HG03139 (cell line): ENCODE measurements around the gene SERPINB5.

ENCODE experiments used
- ATAC-seq: cut with Tn5 transposase; IDR thresholded peaks from one replicate; pipeline ENCODE4 v1.9.1; 2021; ENCODE audit not compliant: unreplicated experiment

SERPINB5 gene

GRCh38 chr18:63467699-63468098, 9.1 kb upstream of the SERPINB5 start:
- ATAC-seq = no peak

- ATAC-seq = no peak
Observed at GRCh38 chr18:63468575-63468974, 8.2 kb upstream of the SERPINB5 start.

GRCh38 chr18:63470751-63471150, 6.0 kb upstream of the SERPINB5 start:
- no peak for ATAC-seq

- no peak for ATAC-seq
Observed at GRCh38 chr18:63472380-63472779, 4.4 kb upstream of the SERPINB5 start.

GRCh38 chr18:63477200-63477599, 442 bp downstream of the SERPINB5 start:
- no peak for ATAC-seq

- ATAC-seq = no peak
Observed at GRCh38 chr18:63477968-63478367, 1.2 kb downstream of the SERPINB5 start.

GRCh38 chr18:63479826-63480225, 3.1 kb downstream of the SERPINB5 start:
- ATAC-seq = no peak

- ATAC-seq = no peak
Observed at GRCh38 chr18:63480476-63480875, 3.7 kb downstream of the SERPINB5 start.

- no peak for ATAC-seq
Observed at GRCh38 chr18:63480915-63481314, 4.2 kb downstream of the SERPINB5 start.

GRCh38 chr18:63487676-63488075, 10.9 kb downstream of the SERPINB5 start:
- ATAC-seq = no peak

GRCh38 chr18:63488160-63488559, 11.4 kb downstream of the SERPINB5 start:
- ATAC-seq = no peak

- ATAC-seq = no peak
Observed at GRCh38 chr18:63492851-63493250, 16.1 kb downstream of the SERPINB5 start.

- no peak for ATAC-seq
Observed at GRCh38 chr18:63495675-63496074, 18.9 kb downstream of the SERPINB5 start.

GRCh38 chr18:63505566-63506335, 29.0 kb downstream of the SERPINB5 start:
- no peak for ATAC-seq

GRCh38 chr18:63506336-63506646, 29.5 kb downstream of the SERPINB5 start:
- no peak for ATAC-seq

- no peak for ATAC-seq
Observed at GRCh38 chr18:63508596-63508995, 31.8 kb downstream of the SERPINB5 start.

- ATAC-seq = no peak
Observed at GRCh38 chr18:63511285-63511684, 34.5 kb downstream of the SERPINB5 start.

GRCh38 chr18:63514326-63514725, 37.6 kb downstream of the SERPINB5 start:
- no peak for ATAC-seq

GRCh38 chr18:63514888-63515678, 38.3 kb downstream of the SERPINB5 start:
- no peak for ATAC-seq

- no peak for ATAC-seq
Observed at GRCh38 chr18:63515801-63516200, 39.0 kb downstream of the SERPINB5 start.

- ATAC-seq = peak; percentile 98
Observed at GRCh38 chr18:63518178-63519012, 41.6 kb downstream of the SERPINB5 start.
